ENCODE results near the gene FOXP3.

The FOXP3 gene

DNA sequence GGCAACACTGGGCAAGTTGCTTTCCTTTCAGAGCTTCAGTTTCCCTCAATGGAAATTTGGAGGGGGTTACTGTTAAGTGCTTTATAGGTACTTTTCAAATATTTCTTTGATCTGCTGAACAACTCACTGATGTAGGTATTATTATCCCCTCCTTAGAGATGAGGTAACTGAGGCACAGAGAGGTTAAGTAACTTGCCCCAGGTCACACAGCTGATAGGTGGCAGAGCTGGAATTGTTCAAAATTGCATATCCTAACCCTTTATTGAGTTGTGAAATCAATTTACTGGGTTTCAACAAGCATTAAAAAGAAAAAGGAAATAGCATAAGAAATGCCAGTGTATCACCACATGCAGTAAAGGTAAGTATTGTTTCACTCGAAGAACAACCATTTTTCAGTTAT is 11.7 kb upstream of the FOXP3 start:
- ChIA-PET POLR2A (ENCODE audit: low non-redundant PET) (no interaction called here), CTCF (interaction anchor here (0.6 kb wide), 1 partner anchor 79 kb away, joined by 3 read pairs; no protein-coding TSS in a partner anchor)
- TF ChIP-seq, protein P1, sequence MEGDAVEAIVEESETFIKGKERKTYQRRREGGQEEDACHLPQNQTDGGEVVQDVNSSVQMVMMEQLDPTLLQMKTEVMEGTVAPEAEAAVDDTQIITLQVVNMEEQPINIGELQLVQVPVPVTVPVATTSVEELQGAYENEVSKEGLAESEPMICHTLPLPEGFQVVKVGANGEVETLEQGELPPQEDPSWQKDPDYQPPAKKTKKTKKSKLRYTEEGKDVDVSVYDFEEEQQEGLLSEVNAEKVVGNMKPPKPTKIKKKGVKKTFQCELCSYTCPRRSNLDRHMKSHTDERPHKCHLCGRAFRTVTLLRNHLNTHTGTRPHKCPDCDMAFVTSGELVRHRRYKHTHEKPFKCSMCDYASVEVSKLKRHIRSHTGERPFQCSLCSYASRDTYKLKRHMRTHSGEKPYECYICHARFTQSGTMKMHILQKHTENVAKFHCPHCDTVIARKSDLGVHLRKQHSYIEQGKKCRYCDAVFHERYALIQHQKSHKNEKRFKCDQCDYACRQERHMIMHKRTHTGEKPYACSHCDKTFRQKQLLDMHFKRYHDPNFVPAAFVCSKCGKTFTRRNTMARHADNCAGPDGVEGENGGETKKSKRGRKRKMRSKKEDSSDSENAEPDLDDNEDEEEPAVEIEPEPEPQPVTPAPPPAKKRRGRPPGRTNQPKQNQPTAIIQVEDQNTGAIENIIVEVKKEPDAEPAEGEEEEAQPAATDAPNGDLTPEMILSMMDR (conservative IDR thresholded peaks at IDR 0.05; ENCODE audit: low read depth) = no peak
- H3K27ac ChIP-seq = no peak overlapping the region
- no peak for DNase-seq (ENCODE audit: low spot score)

GRCh38 chrX:49273181-49273727 is 8.7 kb upstream of the FOXP3 start:
- CTCF ChIA-PET = no interaction called here
- POLR2A ChIA-PET (ENCODE audit: low non-redundant PET) = no interaction called here
- H3K27ac ChIP-seq = no peak overlapping the region
- no peak for DNase-seq (ENCODE audit: low spot score)
- TF ChIP-seq, protein P1 (conservative IDR thresholded peaks at IDR 0.05; ENCODE audit: low read depth) = no peak

DNA sequence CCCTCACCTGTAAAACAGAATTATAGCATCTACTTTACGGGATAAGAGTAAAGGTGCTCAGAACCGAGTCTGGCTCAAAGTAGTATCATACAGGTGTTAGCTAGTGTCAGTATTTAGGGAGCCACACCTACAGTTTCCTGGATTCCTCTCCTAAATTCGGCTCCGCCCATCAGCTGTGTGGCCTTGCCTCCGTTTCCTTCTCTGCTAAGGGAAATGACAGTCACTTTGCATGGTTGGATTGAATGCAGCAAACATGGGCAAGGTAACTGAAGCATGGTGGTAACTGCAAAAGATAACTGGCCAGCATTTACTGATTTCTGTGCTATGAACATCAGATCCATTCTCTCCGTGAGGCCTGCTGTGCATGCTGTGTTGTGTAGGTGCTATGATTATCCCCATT is 7.9 kb upstream of the FOXP3 start:
- ChIA-PET POLR2A (ENCODE audit: low non-redundant PET) (interaction anchor here (0.6 to 1.4 kb wide), 2 partner anchors 35 to 100 kb away, joined by 4 read pairs; no protein-coding TSS in a partner anchor), CTCF (no interaction called here)
- TF ChIP-seq, protein P1 (conservative IDR thresholded peaks at IDR 0.05; ENCODE audit: low read depth) = no peak
- no peak for DNase-seq (ENCODE audit: low spot score)
- no peak overlapping the region for H3K27ac ChIP-seq

DNA sequence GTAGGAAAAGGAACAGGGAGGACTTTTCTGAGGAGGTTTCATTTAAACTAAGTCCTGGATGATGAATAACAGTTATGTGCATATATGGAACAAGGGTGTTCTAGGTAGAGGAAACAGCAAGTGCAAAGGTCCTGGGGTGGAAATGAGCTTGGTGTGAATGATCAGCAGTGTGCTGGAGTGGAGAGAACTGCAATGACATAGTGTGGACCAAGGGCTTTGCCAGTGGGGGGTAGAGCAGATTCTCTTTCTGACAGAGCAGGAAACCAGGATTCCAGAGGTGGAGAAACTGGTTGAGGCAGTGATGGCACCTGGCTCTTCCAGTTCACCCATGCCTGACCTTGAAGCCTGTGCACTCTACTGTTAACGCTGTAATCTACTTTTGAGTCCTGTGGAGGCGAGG is 6.8 kb upstream of the FOXP3 start:
- no peak for DNase-seq (ENCODE audit: low spot score)
- CTCF ChIA-PET = no interaction called here
- TF ChIP-seq, protein P1 (conservative IDR thresholded peaks at IDR 0.05; ENCODE audit: low read depth) = no peak
- POLR2A ChIA-PET (ENCODE audit: low non-redundant PET) = interaction anchor here (1.4 kb wide), 1 partner anchor 99 kb away, joined by 4 read pairs; no protein-coding TSS in a partner anchor
- no peak overlapping the region for H3K27ac ChIP-seq

GRCh38 chrX:49270249-49270921 is 5.9 kb upstream of the FOXP3 start:
- TF ChIP-seq, protein P1 (conservative IDR thresholded peaks at IDR 0.05; ENCODE audit: low read depth) = no peak
- CTCF ChIA-PET = no interaction called here
- POLR2A ChIA-PET (ENCODE audit: low non-redundant PET) = no interaction called here
- no peak for DNase-seq (ENCODE audit: low spot score)
- peak overlapping the region; percentile 88 for H3K27ac ChIP-seq

DNA sequence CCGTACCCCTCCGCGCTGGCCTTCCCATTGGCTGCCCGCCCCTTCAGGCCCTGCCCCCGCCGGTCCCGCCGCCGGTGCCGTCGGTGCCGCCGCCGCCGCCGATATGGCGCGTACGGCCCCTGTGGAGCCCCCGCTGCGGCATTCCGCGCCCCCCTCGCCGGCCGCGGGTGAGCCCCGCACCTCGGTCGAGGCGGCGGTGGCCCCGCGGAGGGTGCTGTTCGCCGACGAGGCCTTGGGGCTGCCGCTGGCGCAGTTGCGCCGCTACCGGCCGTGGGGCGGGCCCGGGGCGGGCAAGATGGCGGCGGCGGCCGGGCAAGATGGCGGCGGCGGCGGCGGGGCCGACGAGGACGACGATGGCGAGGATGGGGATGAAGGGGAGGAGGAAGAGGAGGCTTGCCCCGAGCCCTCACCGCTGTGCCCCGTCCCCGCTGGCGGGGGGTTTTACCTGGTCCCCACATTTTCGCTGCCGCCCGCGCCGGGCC is 5.3 kb upstream of the FOXP3 start, which contains the start of gene PPP1R3F:
PPP1R3F (plus strand) TSS at position 27 of the 482 bp plus-strand sequence; CDS start at position 104, 77 bp downstream.
- ChIA-PET CTCF (no interaction called here), POLR2A (ENCODE audit: low non-redundant PET) (no interaction called here)
- DNase-seq (ENCODE audit: low spot score) = no peak
- TF ChIP-seq, protein P1 (conservative IDR thresholded peaks at IDR 0.05; ENCODE audit: low read depth) = no peak
- H3K27ac ChIP-seq = peak within 1 kb of the TSS; percentile 88
